ENCODE results near the gene XPNPEP2.
"Not testable (repeated sequence)": the region's sequence is repeated elsewhere in the genome, so short reads cannot be mapped to it uniquely, and the experiment has no call there.

The XPNPEP2 gene

DNA sequence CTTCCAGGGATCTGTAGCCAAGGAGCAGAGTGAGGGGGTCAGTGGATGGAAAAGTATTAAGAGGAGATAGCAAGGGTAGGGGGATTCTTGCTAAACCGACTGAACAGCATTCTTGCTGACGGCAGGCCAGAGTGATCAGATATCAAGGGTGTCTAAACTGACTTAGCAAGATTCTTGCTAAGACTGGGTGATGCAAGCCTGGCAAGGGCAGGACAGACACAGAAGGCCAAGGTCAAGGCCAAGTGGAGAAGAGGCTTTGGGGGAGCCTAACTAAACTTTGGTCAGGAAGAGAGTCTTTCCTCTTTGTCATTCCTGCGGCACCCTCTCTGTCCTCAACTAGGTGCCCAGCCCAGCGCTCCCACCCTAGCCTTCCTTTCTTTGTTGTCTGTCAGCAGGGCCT, 799 bp downstream of the XPNPEP2 start:
- TF ChIP-seq, protein P1, sequence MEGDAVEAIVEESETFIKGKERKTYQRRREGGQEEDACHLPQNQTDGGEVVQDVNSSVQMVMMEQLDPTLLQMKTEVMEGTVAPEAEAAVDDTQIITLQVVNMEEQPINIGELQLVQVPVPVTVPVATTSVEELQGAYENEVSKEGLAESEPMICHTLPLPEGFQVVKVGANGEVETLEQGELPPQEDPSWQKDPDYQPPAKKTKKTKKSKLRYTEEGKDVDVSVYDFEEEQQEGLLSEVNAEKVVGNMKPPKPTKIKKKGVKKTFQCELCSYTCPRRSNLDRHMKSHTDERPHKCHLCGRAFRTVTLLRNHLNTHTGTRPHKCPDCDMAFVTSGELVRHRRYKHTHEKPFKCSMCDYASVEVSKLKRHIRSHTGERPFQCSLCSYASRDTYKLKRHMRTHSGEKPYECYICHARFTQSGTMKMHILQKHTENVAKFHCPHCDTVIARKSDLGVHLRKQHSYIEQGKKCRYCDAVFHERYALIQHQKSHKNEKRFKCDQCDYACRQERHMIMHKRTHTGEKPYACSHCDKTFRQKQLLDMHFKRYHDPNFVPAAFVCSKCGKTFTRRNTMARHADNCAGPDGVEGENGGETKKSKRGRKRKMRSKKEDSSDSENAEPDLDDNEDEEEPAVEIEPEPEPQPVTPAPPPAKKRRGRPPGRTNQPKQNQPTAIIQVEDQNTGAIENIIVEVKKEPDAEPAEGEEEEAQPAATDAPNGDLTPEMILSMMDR (IDR thresholded peaks at IDR 0.05; ENCODE audit: low read depth, low read length) = no peak
- DNase-seq (ENCODE audit: extremely low read depth, low read depth) = no peak

DNA sequence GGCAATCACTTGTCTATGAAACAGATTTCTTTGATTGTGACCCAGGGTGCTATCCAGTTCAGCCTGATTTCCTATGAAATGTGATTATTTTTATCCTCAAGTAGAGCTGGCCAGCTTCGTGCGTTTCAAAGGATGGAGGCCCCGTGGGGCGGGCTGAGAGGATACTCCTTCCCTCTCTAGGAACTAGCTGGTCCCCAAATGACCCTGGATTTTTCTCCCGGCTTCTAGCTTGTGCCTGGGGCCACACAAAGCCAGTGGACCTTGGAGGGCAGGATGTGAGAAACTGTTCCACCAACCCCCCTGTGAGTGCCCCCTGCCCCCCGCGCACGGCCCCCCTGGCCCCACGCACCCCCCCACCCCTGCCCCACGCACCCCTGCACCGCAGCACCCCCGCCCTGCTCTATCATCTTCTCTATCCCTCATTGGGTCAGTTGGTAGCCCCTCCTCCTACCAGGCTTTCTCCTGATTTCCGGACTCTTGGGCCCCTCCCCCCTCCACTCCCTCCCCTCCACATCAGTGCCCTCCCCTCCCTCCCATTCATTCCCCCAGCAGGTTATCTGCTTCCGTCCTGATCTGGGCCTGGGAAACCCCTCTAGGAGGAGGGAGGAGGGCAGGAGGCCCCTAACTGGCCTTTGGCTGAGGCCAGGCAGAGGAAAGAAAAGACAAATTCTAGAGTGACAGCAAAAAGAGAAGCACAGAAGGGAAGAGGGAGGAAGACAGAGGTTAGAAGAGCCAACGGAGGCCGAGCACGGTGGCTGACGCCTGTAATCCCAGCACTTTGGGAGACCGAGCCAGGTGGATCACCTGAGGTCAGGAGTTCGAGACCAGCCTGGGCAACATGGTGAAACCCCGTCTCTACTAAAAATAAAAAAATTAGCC, 3.3 kb downstream of the XPNPEP2 start:
- TF ChIP-seq, protein P1 (IDR thresholded peaks at IDR 0.05; ENCODE audit: low read depth, low read length) = no peak
- DNase-seq (ENCODE audit: extremely low read depth, low read depth) = no peak

DNA sequence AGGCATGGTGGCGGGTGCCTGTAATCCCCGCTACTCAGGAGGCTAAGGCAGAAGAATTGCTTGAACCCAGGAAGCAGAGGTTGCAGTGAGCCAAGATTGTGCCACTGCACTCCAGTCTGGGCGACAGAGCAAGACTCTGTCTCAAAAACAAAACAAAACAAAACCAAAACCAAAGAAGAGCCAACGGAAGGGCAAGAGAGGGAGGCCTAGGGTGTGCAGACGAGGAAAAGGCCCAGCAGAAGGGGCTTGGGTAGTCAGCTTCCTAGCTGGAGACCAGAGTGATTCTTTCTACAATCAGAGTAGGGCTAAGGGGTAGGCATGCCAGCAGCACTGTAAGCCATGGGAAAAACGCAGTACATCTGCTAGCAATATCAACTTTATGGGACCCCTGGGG, 4.0 kb downstream of the XPNPEP2 start:
- not testable (repeated sequence) for DNase-seq (ENCODE audit: extremely low read depth, low read depth)

DNA sequence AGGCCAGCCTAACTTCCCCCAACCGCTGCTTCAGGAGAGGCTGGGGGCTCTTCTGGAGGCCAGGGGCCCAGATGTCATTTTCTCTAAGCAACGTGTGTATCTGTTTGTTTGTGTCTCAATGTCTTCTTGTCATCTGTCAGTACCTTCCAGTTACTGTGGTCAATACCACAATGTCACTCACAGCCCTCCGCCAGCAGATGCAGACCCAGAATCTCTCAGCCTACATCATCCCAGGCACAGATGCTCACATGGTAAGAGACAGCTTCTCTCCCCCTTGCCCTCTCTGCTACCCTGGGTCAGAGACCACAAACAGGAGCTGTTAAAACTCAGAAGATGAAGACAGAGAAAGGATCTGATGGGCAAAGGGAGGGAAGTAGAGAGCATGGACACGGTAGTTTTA, 5.0 kb downstream of the XPNPEP2 start:
- TF ChIP-seq, protein P1 (IDR thresholded peaks at IDR 0.05; ENCODE audit: low read depth, low read length) = no peak

DNA sequence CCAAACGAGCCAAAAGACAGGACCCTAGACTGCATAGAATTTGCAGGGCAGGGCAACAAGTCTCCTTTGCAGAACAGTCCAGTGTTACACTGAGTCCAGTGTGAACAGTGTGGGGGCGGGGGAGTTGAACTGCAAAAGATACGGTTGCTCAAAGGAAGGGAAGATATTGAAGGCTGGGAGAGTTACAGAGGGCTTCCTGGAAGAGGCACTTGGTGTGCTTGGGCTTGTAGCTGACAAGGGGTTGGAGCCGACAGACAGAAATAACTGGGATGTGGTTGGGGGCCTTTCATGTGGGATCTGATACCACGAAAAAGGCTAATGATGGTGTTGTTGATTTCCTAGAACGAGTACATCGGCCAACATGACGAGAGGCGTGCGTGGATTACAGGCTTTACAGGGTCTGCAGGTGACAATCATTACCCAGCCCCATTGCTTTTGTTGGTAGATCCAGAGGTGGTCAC, 6.1 kb downstream of the XPNPEP2 start:
- DNase-seq (ENCODE audit: extremely low read depth, low read depth) = no peak

More for the DNA sequence above, 5.0 kb downstream of the XPNPEP2 start:
- no peak for DNase-seq (ENCODE audit: extremely low read depth, low read depth)

DNA sequence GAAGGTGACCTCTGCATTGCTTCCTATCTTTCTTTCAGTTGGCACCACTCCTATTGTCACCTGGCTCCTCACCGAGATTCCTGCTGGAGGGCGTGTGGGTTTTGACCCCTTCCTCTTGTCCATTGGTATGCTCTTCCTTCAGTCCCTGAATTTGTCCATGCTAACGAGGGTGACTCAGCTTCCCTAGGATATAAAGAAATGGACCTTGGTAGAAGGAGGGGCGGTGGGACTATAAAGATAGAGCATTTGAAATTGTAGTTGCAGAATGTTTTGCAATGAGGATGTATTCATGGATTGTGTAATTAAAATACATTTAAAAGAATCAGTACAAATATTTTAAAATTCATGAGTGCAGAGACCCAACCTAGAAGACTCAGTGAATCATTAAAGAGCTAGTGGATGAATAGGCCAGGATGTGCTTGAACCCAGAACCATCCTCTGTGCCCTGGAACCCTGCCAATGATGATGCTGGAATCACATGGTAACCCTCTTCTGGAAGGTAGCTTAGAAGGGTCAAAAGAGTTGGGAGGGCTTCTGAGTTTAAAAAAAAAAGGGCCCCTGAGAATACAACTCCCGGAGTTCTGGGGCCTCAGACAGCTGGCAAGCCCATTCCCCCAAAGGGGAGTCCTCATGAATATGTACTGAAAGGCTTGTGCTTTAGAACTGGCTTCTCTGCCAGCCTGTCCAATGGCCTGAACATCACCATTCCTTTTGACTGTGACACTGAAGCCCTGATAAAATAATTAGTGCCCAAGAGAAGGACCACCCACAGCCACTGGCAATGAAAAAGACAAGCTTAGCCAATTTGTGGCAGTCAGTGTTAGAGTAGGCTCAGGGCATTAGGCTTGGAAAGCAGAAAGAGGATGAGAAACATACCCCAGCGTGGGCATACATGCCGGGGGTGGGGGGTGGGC, 8.0 kb downstream of the XPNPEP2 start:
- no peak for DNase-seq (ENCODE audit: extremely low read depth, low read depth)
- TF ChIP-seq, protein P1 (IDR thresholded peaks at IDR 0.05; ENCODE audit: low read depth, low read length) = no peak

More for the DNA sequence above, 6.1 kb downstream of the XPNPEP2 start:
- TF ChIP-seq, protein P1 (IDR thresholded peaks at IDR 0.05; ENCODE audit: low read depth, low read length) = no peak

DNA sequence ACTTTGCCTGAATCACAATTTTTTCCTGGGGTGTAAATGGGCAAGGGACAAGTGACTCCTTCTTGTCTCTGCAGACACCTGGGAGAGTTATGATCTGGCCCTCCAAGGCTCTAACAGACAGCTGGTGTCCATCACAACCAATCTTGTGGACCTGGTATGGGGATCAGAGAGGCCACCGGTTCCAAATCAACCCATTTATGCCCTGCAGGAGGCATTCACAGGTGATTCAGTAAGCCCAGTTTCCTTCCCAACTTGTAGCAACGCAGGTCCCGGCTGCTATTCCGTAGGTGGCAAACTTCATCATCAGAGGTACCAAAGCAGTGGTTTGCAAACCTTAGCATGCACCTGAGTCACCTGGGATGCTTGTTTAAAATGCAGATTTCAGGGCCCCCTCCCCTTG, 8.8 kb downstream of the XPNPEP2 start:
- DNase-seq (ENCODE audit: extremely low read depth, low read depth) = no peak
- TF ChIP-seq, protein P1 (IDR thresholded peaks at IDR 0.05; ENCODE audit: low read depth, low read length) = no peak

All from AG09319 (cell line).